GM12892 (cell line): Measurements from ENCODE around the gene IMPG2.

Source experiments
- DNase-seq: peaks from one replicate; pipeline ENCODE4 v3.0.0; 2011; ENCODE audit not compliant: insufficient read length
- FAIRE-seq: peaks from 2 replicates; lab custom pipeline; 2011; peaks lifted over from hg19 to GRCh38; lab: Jason Lieb, UNC
- POLR2A ChIP-seq: IDR thresholded peaks from 2 replicates; pipeline ENCODE4 v1.6.1; 2011; ENCODE audit warnings: low read depth, low read length, control low read depth
- POLR2AphosphoS5 ChIP-seq: IDR thresholded peaks from 2 replicates; pipeline ENCODE4 v1.6.1; 2011; ENCODE audit warnings: low read depth, low read length, control low read depth
- TAF1 ChIP-seq: IDR thresholded peaks from 2 replicates; pipeline ENCODE4 v1.6.1; 2011; ENCODE audit warnings: low read depth, mild to moderate bottlenecking, control low read depth, low read length, borderline replicate concordance

The IMPG2 gene

GRCh38 chr3:101253396-101253795 is 67.0 kb downstream of the IMPG2 start:
- TF ChIP-seq POLR2AphosphoS5 (no peak), TAF1 (no peak), POLR2A (no peak)
- DNase-seq = no peak
- no peak for FAIRE-seq

- no peak for DNase-seq
- peak; percentile 9 for FAIRE-seq
- TF ChIP-seq POLR2A (no peak), TAF1 (no peak), POLR2AphosphoS5 (no peak)
Observed at GRCh38 chr3:101252945-101253344, 67.4 kb downstream of the IMPG2 start.

- DNase-seq = no peak
- TF ChIP-seq TAF1 (no peak), POLR2A (no peak), POLR2AphosphoS5 (no peak)
- FAIRE-seq = no peak
Observed at GRCh38 chr3:101252307-101252706, 68.1 kb downstream of the IMPG2 start.

- FAIRE-seq (no peak), DNase-seq (no peak)
- TF ChIP-seq TAF1 (no peak), POLR2A (no peak), POLR2AphosphoS5 (no peak)
Observed at GRCh38 chr3:101251441-101251840, 68.9 kb downstream of the IMPG2 start.

GRCh38 chr3:101249522-101249921 is 70.9 kb downstream of the IMPG2 start:
- TF ChIP-seq TAF1 = no peak
- TF ChIP-seq POLR2A = no peak
- TF ChIP-seq POLR2AphosphoS5 = no peak
- DNase-seq = no peak
- no peak for FAIRE-seq

GRCh38 chr3:101248736-101249135 is 71.6 kb downstream of the IMPG2 start:
- no peak for DNase-seq
- FAIRE-seq = peak; percentile 17
- no peak for TF ChIP-seq POLR2AphosphoS5
- no peak for TF ChIP-seq TAF1
- no peak for TF ChIP-seq POLR2A

- no peak for TF ChIP-seq TAF1
- no peak for TF ChIP-seq POLR2A
- FAIRE-seq (no peak), DNase-seq (no peak)
Observed at GRCh38 chr3:101244212-101244575, 76.2 kb downstream of the IMPG2 start.

GRCh38 chr3:101243285-101244211 is 76.8 kb downstream of the IMPG2 start:
- TF ChIP-seq POLR2AphosphoS5 (no peak), TAF1 (no peak), POLR2A (no peak)
- DNase-seq = no peak
- FAIRE-seq = peak; percentile 36

GRCh38 chr3:101240719-101241399 is 79.5 kb downstream of the IMPG2 start:
- FAIRE-seq = no peak
- no peak for DNase-seq
- no peak for TF ChIP-seq TAF1
- TF ChIP-seq POLR2AphosphoS5 = no peak
- TF ChIP-seq POLR2A = no peak

GRCh38 chr3:101235048-101235447 is 85.3 kb downstream of the IMPG2 start:
- FAIRE-seq = no peak
- no peak for TF ChIP-seq TAF1
- TF ChIP-seq POLR2AphosphoS5 = no peak
- TF ChIP-seq POLR2A = no peak
- DNase-seq = no peak

GRCh38 chr3:101230618-101231017 is 89.8 kb downstream of the IMPG2 start:
- no peak for FAIRE-seq
- no peak for DNase-seq
- no peak for TF ChIP-seq POLR2A
- no peak for TF ChIP-seq TAF1
- TF ChIP-seq POLR2AphosphoS5 = no peak
